GM21717 (cell line): ENCODE data around the gene DVL2.
"Not testable (repeated sequence)": the region's sequence is repeated elsewhere in the genome, so short reads cannot be mapped to it uniquely, and the experiment has no call there.

Experiments used
- ATAC-seq: cut with Tn5 transposase; IDR thresholded peaks from one replicate; pipeline ENCODE4 v1.9.1; 2021; ENCODE audit warnings: mild to moderate bottlenecking, moderate library complexity; ENCODE audit not compliant: unreplicated experiment

Gene DVL2

GRCh38 chr17:7204336-7204735 is 30.0 kb downstream of the DVL2 start:
- no peak for ATAC-seq

- ATAC-seq: no peak
These were observed 30.9 kb downstream of the DVL2 start for GRCh38 chr17:7203391-7203790.

- ATAC-seq: no peak
These were observed 37.5 kb downstream of the DVL2 start for GRCh38 chr17:7196651-7197401.

GRCh38 chr17:7195971-7196370 is 38.3 kb downstream of the DVL2 start:
- no peak for ATAC-seq

DNA sequence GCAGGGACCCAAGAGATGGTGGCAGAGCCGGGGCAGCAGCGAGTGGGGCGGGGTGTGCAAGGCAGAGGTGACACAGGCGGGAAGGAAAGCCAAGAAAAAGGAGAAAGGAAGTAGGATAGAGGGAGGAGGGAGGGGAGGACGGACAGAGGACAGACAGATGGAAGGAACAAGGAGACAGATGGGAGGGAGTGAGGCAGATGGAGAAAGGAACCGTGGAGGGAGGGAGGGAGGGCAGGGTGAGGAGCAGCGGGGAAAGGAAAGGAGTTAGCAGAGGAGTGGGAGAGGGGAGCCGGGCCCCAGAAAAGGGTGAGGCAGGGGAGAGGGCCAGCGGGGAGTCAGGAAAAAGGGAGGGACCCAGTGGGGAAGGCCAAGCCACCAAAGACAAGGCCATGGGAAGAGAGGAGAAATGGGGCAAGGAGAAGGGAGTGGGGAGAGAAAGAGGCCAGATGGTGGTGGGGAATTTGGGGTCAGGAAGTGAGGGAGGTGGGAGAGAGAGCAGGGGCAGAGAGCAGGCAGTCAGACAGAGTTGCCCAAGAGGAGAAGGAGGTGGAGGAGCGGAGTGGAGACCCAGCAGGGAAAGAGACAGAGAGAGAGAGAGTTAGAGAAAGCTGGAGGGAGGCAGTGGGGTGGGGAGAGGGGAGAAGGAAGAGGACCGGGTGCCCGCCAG is 41.9 kb downstream of the DVL2 start:
- ATAC-seq: no peak

GRCh38 chr17:7191571-7192270 is 42.6 kb downstream of the DVL2 start:
- no peak for ATAC-seq

DNA sequence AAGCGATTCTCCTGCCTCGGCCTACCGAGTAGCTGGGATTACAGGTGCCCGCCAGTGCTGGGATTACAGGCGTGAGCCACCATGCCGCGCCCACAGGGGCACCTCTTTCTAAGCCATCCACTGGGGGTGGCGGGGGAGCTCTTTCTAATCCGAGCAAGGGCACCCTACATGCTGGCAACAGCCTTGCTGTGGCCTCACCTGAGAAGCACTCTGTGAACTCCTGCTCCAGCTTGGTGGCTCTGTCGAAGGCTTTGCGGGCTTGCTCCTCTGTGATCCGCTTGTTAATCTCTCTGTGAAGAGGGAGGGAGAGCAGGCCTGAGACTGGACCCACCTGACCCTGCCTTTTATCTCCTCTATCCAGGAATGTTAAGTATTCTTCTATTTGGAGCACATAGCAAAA is 43.2 kb downstream of the DVL2 start:
- ATAC-seq: no peak

DNA sequence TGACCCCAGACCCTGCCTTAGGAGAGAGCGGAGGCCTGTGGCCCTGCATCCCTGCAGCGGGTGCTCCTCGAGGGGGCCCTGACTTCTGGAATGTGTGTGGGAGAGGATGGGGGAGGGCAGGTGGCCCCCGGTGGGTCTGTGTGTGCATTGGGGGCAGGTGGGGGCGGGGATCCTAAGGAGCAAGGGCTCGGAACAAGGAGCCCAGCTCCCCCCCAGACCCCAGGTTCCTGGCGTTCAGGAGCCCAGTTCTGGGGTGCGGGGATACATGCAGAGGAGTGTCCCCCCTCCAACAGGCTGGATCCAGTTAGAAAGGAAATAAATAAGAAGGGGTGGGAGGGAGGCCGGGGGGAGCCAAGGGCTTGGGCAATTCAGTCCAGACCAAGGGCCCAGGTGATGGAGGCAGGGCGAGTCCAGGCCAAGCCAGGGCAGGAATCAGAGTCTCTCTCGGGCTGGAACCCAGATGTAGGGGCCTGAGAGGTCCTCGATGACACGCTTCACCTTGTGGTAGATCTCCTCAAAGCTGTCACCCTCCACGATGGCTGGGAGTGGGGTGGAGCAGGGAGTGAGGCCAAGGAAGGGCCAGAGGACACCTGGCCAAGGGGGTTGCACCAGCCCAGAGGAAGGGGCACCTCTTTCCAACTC is 43.9 kb downstream of the DVL2 start:
- ATAC-seq: no peak

DNA sequence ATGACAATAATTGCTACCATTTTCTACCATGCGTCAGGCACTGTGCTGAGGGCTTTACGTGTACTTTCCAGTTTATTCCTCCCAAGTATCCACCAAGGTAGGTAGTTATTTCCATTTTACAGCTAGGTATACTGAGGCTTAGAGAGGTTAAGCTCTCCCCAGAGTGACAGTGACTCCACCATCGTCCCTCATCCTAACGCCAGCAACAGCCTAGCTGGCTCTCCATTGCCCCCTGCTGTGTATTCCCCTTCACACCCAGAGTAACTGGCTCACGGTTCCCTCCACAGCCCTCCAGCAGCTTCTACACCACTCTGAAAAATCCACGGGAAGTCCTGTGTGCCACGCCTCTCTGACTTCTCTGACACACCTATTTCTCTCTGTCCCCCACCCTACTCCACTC is 48.1 kb downstream of the DVL2 start:
- ATAC-seq: no peak

DNA sequence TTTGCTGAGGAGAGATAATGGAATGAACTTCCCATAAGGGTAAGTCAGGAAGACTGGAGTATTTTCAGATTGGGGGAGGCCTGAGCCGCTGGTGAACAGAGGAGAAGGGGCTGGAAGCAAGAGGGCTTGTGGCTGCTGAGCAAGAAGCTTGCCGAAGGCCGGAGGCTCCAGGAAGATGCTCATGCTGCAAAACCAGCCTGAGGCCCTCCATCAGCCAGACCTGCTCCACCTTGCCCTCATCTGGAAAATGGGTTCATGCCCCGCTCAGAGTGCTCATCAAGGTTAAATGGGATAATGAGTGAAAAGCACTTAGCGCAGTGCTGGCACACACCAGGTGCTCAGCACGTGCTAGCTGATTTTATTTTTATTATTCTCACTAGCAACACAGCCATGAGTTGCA is 49.7 kb downstream of the DVL2 start:
- no peak for ATAC-seq

GRCh38 chr17:7184091-7184488 is 50.2 kb downstream of the DVL2 start:
- no peak for ATAC-seq

- no peak for ATAC-seq
These were observed 50.8 kb downstream of the DVL2 start for GRCh38 chr17:7183433-7184090.

DNA sequence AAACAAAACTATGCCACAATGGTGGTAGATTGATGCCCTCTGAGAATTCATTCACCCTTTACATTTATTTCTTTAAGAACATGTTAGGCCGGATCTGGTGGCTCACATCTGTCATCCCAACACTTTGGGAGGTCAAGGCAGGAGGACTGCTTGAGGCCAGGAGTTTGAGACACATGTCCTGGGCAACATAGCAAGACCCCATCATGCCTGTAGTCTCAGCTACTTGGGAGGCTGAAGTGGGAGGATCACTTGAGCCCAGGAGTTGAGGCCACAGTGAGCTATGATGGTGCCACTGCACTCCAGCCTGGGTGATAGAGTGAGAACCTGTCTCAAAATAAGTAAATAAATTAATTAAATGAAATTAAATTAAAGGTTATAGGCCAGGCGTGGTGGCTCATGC is 52.2 kb downstream of the DVL2 start:
- ATAC-seq: not testable (repeated sequence)

DNA sequence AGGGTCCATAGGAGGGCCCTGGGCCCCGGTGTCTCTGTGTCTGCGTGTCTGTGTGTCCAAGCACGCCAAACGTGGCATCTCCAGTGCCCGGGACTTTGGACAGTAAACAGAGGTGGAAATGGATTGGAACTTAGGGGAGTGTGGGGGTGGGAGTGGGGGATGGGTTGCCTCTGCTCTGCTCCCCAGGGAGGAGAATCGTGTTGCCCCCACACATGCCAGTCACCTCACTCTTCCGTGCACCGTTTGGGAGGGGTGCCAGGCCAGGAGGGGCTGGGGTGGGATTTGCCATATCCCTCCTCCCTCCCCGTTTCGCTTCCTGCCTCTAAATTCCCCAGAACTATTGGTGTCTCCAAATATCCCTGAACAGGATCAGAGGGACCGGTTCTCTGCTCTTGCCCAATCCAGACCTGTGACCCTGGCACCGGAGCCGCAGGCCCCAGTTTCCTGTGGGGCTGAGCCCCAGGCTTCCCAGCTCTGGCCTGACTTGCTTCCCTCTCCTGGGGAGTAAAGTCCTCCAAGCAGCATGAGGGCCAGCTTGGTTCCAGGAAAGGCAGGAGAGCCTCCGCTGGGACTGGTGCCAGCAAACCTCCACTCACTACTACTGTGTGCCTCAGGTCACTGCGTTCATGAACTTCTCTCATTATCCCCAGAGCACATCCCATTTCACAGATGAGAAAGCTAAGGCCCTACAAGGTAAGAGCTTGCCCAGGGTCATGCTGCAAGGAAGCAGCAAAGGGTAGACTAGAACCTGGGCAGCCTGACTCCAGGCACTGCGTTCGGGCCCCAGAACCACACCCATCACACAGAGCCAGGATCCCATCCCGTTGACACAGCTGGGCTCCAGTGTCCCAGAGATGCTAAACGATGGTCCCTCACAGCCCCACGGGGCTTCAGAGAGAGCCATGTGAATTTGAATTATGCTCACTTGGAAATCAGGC is 54.7 kb downstream of the DVL2 start, which contains the start of gene ASGR1:
ASGR1 (minus strand) TSS at position 54 of the 938 bp plus-strand sequence. CDS start 807 bp downstream, outside the sequence.
- no peak for ATAC-seq

DNA sequence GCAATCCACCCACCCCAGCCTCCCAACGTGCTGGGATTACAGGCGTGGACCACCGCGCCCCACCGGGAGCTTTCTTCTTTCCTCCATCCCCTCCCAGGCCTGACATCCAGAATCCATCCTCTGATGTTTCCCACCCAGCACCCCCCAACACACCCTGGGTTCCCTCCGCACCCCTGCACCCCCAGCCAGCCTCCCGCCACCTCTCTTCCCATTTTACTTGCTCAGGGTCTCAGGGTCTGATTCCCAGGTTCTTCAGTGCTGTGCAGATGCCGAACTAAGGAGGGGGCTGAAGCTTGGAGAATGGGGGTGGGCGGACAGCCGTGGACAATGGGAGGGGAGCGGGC is 55.4 kb downstream of the DVL2 start:
- no peak for ATAC-seq

DNA sequence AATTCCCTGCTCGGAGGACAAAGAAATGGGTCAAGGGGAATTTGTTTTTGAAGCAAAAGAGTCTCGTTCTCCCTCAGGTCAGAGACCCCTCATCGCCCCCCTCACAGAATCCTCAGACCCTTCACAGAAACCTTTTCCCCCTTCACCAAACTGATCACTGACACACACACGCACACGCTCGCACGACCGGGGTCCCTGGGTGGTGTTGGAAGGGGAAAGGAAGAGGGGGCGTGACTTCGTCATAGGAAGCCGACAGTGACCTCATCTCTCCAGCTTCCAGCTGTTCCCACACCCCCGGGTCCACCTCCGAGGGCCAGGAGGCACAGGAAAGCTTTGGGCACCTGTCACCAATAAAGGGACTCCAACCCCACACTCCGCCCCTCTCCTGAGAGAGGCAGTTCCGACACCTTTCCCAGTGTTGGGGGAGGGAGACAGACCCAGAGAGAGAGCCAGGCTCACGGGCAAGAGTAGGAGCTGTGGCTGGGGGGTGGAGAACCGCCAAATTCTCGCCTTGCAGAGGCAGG is 56.3 kb downstream of the DVL2 start:
- ATAC-seq: no peak

DNA sequence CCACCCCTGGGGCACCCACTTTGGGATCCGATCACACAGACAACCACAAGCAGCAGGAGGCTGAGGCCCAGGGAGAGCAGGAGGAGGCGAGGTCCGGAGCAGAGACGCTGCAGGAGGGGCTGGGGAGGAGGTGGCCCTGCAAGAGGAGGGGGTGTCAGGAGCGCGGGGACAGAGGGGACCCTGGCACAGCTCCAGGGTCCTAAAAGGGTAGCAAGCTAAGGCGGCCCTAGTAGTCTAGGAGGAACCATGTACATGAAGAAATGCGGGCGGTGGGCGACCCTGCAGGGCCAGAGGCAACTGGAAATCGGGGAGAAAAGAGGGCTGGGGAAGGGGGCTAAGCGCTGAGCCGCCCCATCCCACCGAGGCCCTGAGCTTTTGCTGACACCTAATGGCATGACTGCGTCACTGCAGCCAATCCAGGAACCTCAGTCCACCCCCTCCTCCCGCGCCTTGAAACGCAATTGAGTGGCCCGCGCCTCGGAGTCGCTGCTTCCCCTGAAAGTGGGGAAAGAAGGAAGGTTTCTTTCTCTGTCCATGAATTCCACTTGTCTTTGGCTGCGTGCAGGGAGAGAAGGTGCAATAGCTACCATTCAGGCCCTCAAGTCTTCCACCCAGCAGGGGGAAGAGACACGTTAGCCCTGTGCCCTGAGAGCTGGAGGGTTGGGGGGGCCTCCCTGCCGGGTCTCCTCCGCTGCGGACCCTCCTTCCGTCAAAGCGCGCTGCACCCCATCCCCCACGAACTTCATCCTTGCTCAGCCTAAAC is 56.9 kb downstream of the DVL2 start:
- ATAC-seq: no peak

GRCh38 chr17:7176841-7177190 is 57.5 kb downstream of the DVL2 start:
- ATAC-seq: no peak
